ENCODE measurements around the gene SEPTIN3.

Gene SEPTIN3

GRCh38 chr22:42016111-42016510 lies 46.9 kb downstream of the SEPTIN3 start:
- Histone ChIP-seq H3K4me1 (ENCODE audit: low read depth, poor library complexity, severe bottlenecking) (no peaks in the 10 kb centered on the region), H3K27ac (no peak overlapping the region), H3K79me2 (ENCODE audit: insufficient read depth, low read depth) (no peaks in the 10 kb centered on the region), H4K20me1 (ENCODE audit: insufficient read depth) (no peaks in the 10 kb centered on the region), H3K4me3 (IDR thresholded peaks at IDR 0.05; ENCODE audit: insufficient read depth, low read depth, low read length) (no peak overlapping the region), H2AFZ (ENCODE audit: low read depth) (no peak overlapping the region), H3K27me3 (ENCODE audit: insufficient read depth, low read depth) (no peaks in the 10 kb centered on the region), H3K9ac (no peak overlapping the region), H3K4me2 (no peak overlapping the region), H3K36me3 (ENCODE audit: insufficient read depth) (no peaks in the 10 kb centered on the region)
- no peak for TF ChIP-seq CTCF (conservative IDR thresholded peaks at IDR 0.05; ENCODE audit: low read depth, low read length)

GRCh38 chr22:42018224-42018623 lies 49.0 kb downstream of the SEPTIN3 start:
- Histone ChIP-seq H3K36me3 (ENCODE audit: insufficient read depth) (no peaks in the 10 kb centered on the region), H3K79me2 (ENCODE audit: insufficient read depth, low read depth) (no peaks in the 10 kb centered on the region), H3K4me1 (ENCODE audit: low read depth, poor library complexity, severe bottlenecking) (peaks cover 10% of the 10 kb centered on the region), H2AFZ (ENCODE audit: low read depth) (no peak overlapping the region), H3K27ac (no peak overlapping the region), H3K9ac (no peak overlapping the region), H3K27me3 (ENCODE audit: insufficient read depth, low read depth) (no peaks in the 10 kb centered on the region), H4K20me1 (ENCODE audit: insufficient read depth) (no peaks in the 10 kb centered on the region), H3K4me2 (no peak overlapping the region), H3K4me3 (IDR thresholded peaks at IDR 0.05; ENCODE audit: insufficient read depth, low read depth, low read length) (no peak overlapping the region)
- TF ChIP-seq CTCF (conservative IDR thresholded peaks at IDR 0.05; ENCODE audit: low read depth, low read length), result no peak

Data from KMS-11 (cell line).